Activated T-cell treated with anti-CD3 and anti-CD28 coated beads, Interleukin-2, amount 50 U/mL, for 48 hours (primary cell): ENCODE results near the gene UPF3A.
"Not testable (repeated sequence)": the region's sequence is repeated elsewhere in the genome, so short reads cannot be mapped to it uniquely, and the experiment has no call there.

Source experiments
- DNase-seq, 2 experiments: peaks; one replicate each; pipeline ENCODE4 v3.0.0-alpha.2; 2020

The UPF3A gene, protein sequence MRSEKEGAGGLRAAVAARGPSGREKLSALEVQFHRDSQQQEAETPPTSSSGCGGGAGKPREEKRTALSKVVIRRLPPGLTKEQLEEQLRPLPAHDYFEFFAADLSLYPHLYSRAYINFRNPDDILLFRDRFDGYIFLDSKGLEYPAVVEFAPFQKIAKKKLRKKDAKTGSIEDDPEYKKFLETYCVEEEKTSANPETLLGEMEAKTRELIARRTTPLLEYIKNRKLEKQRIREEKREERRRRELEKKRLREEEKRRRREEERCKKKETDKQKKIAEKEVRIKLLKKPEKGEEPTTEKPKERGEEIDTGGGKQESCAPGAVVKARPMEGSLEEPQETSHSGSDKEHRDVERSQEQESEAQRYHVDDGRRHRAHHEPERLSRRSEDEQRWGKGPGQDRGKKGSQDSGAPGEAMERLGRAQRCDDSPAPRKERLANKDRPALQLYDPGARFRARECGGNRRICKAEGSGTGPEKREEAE

DNA sequence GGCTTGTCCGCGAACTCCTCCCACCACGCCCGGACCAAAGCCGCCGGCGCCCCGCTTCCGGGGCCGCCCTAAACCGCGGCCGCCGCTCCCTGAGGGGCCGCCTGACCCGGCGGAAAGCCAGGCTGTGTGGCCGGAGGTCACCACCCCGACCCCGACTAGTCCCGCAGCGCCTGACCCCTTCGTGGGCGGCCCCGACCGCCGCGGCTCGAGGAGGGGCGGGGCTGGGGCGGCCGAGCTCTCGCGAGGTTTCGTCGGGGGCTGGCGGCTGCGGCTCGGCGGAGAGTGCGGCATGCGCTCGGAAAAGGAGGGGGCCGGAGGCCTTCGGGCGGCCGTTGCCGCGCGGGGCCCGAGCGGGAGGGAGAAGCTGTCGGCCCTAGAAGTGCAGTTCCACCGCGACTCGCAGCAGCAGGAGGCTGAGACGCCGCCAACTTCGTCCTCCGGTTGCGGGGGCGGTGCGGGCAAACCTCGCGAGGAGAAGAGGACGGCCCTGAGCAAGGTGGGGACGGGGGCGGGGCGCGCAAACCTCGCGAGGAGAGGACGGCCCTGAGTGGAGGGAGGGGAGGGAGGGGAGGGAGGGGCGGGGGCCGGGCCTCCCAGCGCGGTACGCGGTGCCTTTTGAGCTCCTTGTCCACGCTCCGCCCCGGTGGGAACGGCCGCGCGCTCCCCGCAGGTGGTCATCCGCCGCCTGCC, at the start of gene UPF3A:
Gene UPF3A (plus strand): TSS at position 251 of the 690 bp plus-strand sequence. CDS start 39 bp downstream, at position 290.
- DNase-seq, result peak; percentile 91 to 94

DNA sequence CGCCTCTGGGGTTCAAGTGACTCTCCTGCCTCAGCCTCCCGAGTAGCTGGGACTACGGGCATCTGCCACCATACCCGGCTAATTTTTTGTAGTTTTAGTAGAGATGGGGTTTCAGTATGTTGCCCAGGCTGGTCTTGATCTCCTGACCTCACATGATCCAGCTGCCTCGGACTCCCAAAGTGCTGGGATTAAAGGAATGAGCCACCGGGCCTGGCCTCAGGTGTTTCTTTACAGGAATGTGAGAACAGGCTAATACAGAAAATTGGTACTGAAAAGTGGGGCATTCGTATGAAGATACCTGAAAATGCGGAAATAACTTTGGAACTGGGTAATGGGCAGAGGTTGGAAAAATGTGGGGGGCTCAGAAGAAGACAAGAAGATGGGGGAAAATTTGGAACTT, 49.5 kb upstream of the UPF3A start:
- DNase-seq, result no peak

DNA sequence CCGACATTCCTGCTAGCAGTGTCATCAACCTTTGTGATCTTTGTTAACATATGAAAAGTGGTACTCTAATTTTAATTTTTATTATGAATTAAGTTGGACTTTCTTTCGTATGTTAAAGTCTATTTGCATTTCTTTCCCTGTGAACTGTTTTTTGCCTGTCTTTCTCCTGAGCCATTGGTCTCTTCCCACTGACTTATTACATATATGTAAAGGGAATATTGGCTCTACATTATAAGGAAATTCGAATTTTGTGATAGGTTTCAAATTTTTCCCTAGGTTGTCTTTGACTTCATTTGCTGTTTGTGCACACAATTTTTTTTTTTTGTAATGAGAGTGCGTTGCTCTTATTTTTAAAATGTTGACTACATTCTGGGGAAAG, 47.1 kb upstream of the UPF3A start:
- DNase-seq, result no peak

DNA sequence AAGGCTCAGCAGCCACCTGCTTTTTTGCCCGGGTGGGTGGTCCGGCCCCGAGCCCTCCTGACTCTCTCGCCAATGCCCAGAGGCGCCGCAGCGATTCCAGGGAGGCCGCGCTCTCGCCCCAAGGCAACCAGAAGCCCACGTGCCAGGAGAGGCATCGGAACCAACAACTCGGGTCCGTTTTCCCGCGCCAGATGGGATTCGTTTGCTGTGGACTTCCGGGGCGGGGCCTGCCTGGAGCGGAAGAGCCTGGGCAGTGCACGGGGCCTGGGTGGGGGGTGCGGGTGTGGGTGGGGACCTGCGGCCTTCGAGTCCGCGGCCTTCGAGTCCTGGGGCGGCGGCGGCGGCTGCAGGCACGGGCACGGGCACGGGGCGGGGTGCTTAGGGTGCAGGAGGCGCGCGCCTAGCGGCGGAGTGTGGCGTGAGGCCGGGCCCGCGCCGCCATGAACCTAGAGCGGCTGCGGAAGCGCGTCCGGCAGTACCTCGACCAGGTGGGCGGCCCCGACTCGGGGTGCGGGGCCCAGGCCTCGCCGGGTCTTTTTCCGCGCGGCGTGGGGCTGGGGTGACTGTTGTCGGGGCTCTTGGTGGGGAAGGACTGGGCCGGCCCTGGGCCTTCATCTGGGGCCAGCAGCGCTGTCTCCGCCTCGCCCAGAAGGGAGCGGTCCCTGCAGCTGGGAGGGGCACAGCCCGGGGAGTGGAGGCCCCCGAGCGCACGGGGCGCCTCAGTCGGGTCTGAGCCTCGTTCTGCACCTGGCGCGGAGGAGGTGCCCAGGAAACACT, 46.6 kb upstream of the UPF3A start, which contains the start of gene CDC16:
Gene CDC16 (plus strand): TSS at position 253 of the 777 bp plus-strand sequence. CDS start 188 bp downstream, at position 441.
- peak; percentile 96 to 98 for DNase-seq

DNA sequence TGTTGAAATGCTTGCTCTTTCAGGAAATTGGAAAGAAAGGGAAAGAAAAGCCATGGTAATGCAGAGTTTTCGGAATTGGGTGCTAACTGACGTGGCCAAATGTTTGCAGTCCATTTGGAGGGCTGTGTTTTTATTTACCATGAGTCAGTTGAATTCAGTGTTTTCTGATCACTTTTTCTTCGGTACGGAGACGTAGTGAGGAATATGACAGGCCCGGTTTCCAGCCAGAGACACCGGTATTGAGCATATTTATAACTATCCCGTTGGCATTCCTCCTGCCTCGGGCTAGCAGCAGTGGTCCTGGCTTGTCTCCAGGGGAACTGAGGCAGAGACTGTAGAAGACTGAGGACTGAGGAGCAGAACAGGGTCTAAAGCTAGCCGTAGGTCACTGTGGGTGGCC, 45.7 kb upstream of the UPF3A start:
- DNase-seq, result no peak

DNA sequence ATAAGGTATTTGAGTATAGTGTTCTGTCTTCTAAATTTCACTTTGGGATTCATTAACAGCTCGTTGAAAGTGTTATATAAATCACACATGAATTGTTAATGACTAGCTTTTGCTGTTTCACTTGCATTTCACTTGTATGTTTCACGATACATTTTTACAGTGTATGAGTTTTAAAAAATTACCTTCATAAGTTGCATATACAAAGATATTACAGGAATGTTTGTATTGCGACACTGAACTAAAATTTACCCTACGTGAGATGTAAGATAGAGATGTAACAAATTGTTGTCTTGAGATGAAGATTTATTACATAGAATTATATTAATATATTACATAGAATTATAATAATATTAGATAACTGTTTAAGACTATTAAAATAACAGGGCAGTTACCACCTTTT, 45.2 kb upstream of the UPF3A start:
- DNase-seq, result no peak

DNA sequence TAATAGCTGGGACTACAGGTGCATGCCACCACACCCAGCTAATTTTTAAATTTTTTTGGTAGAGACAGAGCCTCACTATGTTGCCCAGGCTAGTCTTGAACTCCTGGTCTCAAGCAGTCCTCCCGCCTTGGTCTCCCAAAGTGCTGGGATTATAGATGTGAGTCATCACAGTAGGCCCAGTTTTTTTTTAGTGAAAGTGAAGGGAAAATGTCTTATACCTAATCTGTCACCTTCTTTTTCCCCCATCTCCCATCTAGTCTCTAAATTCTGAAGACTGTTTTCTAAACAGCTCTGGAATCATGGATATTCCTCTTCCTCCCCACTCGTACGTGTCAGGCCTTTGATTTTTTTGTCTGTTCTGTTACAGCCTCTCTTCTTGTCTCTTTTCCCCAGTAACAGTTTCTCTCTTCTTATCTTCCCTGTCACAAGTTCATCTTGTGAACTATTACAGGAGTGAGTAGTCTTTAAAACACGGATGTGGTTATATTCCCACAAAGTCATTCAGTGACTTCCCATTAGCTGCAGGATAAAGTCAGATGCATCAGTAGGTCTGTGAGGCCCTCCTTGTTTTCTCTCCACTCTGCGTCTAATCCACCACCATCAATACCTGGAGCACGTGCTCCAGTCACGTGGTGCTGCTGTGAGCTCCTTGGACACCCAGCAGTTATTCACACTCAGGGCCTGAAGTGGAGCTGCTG, 43.8 kb upstream of the UPF3A start:
- DNase-seq, result no peak

DNA sequence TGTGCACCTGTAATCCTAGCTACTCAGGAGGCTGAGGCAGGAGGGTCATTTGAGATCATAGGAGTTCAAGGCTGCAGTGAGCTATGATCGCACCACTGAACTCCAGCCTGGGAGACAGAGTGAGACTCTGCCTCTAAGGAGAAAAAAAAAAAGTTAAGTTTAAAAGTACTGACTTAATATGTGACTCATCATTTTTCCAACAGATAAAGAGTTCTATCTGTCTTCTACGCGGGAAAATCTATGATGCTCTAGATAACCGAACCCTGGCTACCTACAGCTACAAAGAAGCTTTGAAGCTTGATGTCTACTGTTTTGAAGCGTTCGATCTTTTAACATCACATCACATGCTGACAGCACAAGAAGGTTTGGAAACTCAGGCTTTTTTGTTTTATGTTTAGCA, 39.5 kb upstream of the UPF3A start:
- no peak for DNase-seq

DNA sequence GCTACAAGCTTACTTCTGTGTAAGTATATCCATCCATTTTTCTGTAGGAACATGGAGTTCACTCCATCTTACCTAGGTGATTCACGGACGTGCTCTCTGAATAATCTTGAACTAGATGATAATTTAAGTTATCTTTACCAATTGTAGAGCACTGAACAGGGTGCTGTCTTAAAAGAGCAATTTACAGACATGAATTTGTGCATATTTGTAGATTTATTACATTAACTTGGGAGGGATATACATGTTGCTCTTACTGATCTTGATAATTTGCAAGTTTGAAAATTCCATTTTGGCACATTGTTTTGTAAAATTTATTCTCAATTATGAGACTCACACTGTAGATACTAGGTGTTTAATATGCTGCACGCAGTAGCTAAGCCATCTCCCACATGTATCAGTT, 37.4 kb upstream of the UPF3A start:
- DNase-seq, result no peak

DNA sequence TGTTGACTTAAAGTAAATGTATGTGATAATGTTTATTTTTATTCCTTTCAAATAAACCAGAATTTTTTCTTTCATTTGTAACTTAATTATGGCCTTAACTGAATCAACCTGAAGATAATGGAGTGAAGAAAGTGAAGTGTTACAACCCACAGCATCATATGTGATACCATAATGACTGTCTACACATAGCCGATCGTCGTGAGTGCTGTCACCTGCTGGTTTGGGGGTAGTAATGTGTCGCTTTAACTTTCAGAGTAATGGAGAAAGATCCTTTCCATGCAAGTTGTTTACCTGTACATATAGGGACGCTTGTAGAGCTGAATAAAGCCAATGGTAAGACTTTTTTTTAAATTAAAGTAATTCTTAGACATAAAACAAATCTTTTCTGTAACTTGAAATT, 36.8 kb upstream of the UPF3A start:
- no peak for DNase-seq

DNA sequence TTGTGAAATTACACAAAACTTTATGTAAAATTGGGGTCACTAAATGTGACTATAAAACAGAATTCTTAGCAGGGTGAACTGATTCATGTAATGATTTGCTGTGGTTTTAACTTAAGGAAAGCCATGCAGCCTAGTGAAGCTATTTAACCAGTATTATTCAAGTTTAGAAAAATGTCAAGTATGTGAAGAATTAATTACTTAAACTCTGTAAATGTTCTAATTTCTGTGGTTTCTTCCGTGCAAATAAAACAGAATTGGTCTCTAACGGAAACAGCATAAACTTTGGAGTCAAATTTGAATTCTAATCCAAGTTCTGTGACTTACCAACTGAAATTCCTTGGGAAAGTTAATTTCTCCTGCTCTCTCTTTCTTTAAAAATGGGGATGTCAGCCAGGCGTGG, 33.4 kb upstream of the UPF3A start:
- DNase-seq, result no peak

DNA sequence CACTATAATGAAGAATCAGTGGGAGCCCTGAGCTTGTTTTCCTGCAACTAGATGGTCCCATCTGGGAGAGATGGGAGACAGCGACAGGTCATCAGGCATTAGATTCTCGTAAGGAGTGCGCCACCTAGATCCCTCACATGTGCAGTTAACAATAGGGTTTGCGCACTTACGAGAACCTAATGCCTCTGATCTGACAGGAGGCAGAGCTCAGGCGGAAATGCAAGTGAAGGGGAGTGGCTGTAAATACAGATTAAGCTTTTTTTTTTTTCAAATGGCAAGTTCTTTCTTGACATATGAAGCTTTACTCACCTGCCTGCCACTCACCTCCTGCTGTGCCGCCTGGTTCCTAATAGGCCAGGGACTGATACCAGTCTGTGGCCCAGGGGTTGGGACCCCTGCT, 32.3 kb upstream of the UPF3A start:
- no peak for DNase-seq

DNA sequence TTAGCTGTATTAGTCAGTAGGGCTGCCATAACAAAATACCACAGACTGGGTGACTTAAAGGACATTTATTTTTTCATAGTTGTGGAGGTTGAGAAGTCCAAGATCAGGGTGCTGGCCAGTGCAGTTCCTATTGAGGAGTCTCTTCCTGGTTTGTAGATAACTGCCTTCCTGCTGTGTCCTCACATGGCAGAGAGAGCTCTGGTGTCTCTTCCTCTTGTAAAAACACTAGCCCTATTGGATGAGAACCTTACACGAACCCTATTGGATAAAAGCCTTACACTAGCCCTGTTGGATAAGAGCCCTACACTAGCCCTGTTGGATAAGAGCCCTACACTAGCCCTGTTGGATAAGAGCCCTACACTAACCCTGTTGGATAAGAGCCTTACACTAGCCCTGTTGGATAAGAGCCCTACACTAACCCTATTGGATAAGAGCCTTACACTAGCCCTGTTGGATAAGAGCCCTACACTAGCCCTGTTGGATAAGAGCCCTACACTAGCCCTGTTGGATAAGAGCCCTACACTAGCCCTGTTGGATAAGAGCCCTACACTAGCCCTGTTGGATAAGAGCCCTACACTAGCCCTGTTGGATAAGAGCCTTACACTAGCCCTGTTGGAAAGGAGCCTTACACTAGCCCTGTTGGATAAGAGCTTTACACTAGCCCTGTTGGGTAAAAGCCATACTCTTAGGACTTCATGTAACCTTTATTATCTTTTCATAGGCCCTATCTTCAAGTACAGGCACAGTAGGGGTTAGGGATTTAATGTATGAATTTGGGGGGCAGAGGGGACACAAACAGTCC, 29.6 kb upstream of the UPF3A start:
- DNase-seq, result not testable (repeated sequence)

DNA sequence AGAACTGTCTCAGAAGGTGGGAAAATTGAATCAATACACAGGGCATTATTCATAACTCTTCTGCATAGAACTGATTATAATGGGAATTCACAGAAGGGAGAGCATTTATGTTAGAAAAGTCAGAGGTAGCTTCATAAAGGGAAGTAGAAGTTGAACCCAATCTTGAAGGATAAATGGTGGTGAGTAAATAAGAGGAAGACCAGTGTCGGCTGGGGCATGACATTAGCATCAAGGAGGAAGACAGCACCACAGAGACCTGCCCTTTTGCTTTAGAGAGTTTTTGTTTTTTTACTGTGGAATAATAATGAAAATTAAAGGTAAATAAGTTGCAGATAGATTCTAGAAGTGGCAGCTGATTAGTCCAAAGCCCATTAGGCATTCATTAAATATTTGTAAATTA, 24.9 kb upstream of the UPF3A start:
- no peak for DNase-seq

DNA sequence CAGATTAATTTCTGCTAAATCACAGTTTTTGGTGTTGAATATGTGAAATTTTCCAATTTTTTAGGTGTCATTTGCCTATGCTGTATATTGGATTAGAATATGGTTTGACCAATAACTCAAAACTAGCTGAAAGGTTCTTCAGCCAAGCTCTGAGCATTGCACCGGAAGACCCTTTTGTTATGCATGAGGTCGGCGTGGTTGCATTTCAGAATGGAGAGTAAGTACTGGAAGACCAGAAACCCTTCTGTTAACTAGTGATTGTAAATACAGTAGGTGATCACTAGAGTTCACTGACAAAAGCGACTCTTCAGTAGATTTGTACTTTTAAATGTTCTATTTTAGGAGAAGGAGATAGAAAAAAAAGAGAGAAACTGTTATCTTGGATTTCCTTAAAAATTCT, 24.4 kb upstream of the UPF3A start:
- no peak for DNase-seq

DNA sequence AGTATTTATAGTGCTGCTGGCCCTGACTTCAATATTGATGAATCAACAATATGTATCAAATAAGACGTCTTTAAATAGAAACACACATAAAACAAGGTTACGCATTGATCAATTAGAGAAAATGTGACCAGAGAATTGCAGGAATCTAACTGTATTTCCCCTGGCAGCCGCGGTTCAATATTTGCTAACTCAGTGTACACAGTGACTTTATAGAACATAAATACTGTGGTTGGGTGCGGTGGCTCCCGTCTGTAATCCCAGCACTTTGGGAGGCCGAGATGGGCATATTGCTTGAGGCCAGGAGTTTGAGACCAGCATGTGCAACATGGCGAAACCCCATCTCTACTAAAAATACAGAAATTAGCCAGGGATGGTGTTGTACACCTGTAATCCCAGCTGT, 22.8 kb upstream of the UPF3A start:
- DNase-seq, result no peak

DNA sequence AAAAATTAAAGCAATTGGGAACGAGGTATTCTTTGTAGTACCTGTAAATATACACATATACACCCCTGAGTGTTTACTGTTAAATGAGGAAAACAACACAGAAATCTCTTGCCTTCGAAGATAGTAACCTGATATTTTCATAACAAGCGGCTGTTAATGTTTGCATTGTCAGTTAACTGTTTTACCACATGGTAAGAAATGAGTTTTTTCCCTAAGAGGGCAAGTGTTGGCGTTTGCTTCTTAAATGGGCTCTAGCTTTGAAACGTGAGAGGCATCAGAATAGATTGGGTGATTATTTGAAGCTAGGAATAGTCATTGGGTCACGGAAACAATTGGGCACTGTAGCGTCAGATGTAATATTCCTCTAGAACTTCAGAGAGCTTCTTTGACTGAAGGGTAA, 22.0 kb upstream of the UPF3A start:
- no peak for DNase-seq

DNA sequence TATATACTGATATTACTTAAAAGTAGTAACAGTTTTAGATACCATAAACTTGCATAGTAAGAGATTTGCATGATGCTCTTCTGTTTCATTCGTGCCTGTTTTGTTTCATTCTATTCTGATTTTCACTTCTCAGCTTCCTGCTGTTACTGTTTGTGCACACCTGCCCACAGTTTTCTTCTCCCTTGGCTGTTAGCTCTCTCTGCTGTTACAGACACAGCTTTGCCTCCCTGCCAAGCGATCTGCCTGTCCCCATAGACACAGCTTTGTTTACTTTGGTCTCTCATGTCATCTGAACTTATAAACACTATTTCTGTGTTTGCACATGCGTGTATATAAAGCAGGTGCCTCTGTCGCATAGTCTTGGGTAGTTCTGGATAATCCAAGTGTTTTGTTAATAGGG, 21.4 kb upstream of the UPF3A start:
- DNase-seq, result no peak

DNA sequence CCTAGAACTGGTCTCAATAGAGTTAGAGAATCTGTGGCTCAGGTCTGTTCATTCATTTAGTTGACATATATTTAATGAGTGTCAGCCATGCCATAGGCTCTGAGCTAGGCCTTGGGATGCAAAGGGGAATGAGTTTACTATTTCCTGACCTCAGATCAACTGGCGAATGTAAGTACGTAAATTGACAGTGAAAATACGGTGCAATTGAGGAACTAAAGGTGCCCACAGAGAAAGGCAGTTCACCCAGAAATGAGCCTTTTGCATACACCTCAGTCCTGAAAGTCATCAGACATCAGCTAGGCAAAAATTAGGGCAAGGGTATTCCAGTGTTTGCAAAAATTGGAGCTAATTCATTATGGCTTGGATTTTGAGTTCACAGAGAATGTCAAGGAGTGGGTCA, 20.6 kb upstream of the UPF3A start:
- DNase-seq, result no peak

DNA sequence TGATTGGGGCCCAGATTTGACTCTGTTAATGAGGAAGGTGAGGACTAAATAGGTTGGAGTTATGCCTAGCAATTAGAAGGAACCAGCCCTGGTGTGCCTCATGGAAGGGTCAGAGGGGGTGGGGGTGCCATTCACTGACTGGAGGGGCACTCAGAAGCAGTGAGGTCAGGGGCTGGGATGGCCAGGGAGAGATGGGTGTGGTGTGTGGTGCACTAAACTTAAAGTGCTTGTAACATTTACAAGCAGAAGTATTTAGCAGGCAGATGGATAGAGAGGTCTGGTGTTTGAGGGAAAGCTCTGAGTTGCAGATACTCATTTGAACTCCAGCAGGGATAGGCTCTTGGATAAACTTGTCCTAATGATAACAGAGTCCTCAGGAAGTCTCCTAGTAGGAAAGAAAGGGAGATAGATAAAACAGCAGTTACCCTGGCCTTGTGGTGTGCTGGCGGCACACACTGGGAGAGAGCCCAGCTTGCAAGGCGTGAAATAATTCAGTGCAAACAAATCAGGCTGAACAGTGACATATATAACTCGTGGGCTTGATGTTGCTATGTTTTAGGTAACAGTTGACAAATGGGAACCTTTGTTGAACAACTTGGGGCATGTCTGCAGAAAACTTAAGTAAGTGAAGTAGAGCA, 20.0 kb upstream of the UPF3A start:
- DNase-seq, result no peak

DNA sequence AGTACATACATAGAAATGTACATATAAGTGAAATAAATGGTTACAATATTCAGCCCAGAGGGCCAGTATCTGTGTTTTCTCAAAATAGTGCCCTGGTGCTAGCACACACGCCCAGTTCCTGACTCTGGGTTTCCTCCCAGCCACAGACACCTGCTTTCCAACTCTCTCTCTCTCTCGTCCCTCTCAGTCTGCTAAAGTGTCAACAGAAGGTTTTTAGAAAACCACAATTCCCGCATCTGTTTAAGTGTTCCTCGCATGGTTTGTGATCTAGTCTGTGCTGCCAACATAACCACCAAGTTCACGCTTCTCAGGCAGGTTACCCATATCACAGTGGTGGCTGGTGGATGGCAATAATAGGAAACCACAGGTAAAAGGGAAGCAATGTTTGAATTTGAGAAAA, 17.8 kb upstream of the UPF3A start:
- no peak for DNase-seq

DNA sequence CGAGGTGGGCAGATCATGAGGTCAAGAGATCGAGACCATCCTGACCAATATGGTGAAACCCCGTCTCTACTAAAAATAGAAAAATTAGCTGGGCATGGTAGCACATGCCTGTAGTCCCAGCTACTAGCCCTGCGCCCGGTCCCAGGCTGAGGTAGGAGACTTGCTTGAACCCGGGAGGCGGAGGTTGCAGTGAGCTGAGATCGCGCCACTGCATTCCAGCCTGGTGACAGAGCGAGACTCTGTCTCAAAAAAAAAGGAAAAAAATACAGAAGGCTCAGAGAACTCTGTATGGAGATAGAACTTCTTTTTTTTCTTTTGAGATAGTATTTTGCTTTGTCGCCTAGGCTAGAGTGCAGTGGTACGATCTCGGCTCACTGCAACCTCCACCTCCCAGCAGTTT, 17.1 kb upstream of the UPF3A start:
- not testable (repeated sequence) for DNase-seq
